B cell (primary cell): ENCODE data around the gene MCAM.

Source experiments
- CTCF ChIP-seq: fragments of 200-600 bp; IDR thresholded peaks from one replicate; pipeline ENCODE4 v1.8.0; 2022; ENCODE audit warnings: antibody characterized with exemption, mild to moderate bottlenecking
- EZH2 ChIP-seq: IDR thresholded peaks from 2 replicates; pipeline ENCODE4 v1.6.1; 2012; ENCODE audit warnings: borderline replicate concordance, low read depth, mild to moderate bottlenecking, moderate library complexity, low read length; ENCODE audit not compliant: insufficient read depth, poor library complexity, severe bottlenecking

DNA sequence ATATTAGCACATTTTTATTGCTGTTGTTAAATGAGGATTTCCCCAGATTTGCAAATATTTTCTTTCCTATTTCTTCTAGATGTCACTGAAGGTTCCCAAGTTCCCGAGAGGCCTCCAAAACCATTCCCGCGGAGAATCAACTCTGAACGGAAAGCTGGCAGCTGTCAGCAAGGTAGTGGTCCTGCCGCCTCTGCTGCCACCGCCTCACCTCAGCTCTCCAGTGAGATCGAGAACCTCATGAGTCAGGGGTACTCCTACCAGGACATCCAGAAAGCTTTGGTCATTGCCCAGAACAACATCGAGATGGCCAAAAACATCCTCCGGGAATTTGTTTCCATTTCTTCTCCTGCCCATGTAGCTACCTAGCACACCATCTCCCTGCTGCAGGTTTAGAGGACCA, 17.5 kb downstream of the MCAM start:
- TF ChIP-seq CTCF (no peak), EZH2 (no peak)
